Keratinocyte (primary cell): ENCODE results near the gene NAA25.

Experiments
- EZH2 ChIP-seq: IDR thresholded peaks from one replicate; pipeline ENCODE4 v1.6.1; 2012; ENCODE audit warnings: inconsistent platforms, mild to moderate bottlenecking, low read length, moderate library complexity
- TF ChIP-seq, protein P1 (sequence below), 3 experiments: IDR thresholded peaks in 1 of 3; conservative IDR thresholded peaks in 1 of 3; optimal IDR thresholded peaks in 1 of 3; 2 replicates in 2 of 3; 3 replicates in 1 of 3; pipeline versions ENCODE3 to v1.5.1; 2011; ENCODE audit warnings: low read length in 3 of 3, mild to moderate bottlenecking in 3 of 3, moderate library complexity in 2 of 3, control low read depth in 1 of 3, inconsistent platforms in 1 of 3; ENCODE audit not compliant: insufficient read depth in 2 of 3; ENCODE audit errors: extremely low read depth in 1 of 3

DNA sequence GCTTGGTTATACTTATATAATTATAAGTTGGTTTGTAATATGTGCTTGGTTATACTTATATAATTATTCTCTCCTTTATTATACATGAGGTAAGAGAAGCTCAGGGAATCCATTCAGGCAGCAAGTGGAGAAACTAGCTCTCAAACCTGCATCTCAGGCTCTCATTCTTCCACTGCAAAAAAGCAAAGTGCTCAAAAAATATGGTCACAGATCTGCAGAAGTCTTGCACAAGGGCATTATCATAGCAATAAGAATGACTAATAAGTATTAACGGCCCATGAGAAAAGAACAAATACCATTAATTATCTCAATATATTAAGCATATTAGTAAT is 16.3 kb upstream of the NAA25 start:
- TF ChIP-seq, protein P1, sequence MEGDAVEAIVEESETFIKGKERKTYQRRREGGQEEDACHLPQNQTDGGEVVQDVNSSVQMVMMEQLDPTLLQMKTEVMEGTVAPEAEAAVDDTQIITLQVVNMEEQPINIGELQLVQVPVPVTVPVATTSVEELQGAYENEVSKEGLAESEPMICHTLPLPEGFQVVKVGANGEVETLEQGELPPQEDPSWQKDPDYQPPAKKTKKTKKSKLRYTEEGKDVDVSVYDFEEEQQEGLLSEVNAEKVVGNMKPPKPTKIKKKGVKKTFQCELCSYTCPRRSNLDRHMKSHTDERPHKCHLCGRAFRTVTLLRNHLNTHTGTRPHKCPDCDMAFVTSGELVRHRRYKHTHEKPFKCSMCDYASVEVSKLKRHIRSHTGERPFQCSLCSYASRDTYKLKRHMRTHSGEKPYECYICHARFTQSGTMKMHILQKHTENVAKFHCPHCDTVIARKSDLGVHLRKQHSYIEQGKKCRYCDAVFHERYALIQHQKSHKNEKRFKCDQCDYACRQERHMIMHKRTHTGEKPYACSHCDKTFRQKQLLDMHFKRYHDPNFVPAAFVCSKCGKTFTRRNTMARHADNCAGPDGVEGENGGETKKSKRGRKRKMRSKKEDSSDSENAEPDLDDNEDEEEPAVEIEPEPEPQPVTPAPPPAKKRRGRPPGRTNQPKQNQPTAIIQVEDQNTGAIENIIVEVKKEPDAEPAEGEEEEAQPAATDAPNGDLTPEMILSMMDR (optimal IDR thresholded peaks at IDR 0.05 in 1 of 3, IDR thresholded peaks at IDR 0.05 in 1 of 3, conservative IDR thresholded peaks at IDR 0.05 in 1 of 3; ENCODE audit: extremely low read depth in 1 of 3, insufficient read depth in 2 of 3, low read length in 3 of 3): no peak
- TF ChIP-seq EZH2: no peak
